GM12878 (cell line): ENCODE results near the gene TBL1XR1. TPM values are rescaled to one million over a fixed set of nuclear protein-coding genes. Genes with fewer than 3 reads are reported as not detected.
A peak's percentile ranks its signal among the peaks of the same experiment; 100 is the strongest.

Source experiments
- ATAC-seq: fragments of 200-7000 bp; cut with Tn5 transposase; 3 replicates; pipeline ENCODE4 v1.9.1; 2020; ENCODE audit warnings: mild to moderate bottlenecking, moderate library complexity
- BruUV-seq: library from RNA; stranded (reverse); fragments of 400-500 nt; replicated peaks from 2 replicates; lab custom pipeline; 2021; lab: Mats Ljungman, UMichigan
- CTCF ChIA-PET: fragments of 300-600 bp; sonication (Branson Sonifier 250); formaldehyde crosslinking; extraction: SDS; loops from one replicate; lab custom pipeline; 2021; ENCODE audit warnings: inconsistent platforms; lab: Yijun Ruan, JAX
- POLR2A ChIA-PET: fragments of 350-600 bp; formaldehyde crosslinking; extraction: SDS; loops from one replicate; lab custom pipeline; 2021; ENCODE audit warnings: inconsistent platforms; lab: Charles Lee
- RAD21 ChIA-PET: fragments of 300-600 bp; sonication (Branson Sonifier 250); formaldehyde crosslinking; loops from one replicate; lab custom pipeline; 2023; ENCODE audit warnings: antibody characterized with exemption; ENCODE audit not compliant: unreplicated experiment; lab: Charles Lee
- SMC1A ChIA-PET: fragments of 300-600 bp; sonication (Branson Sonifier 250); formaldehyde crosslinking; loops from one replicate; lab custom pipeline; 2023; ENCODE audit not compliant: unreplicated experiment, uncharacterized antibody; lab: Charles Lee
- DNase-seq: peaks from one replicate; pipeline ENCODE4 v3.0.0-alpha.2; 2011; ENCODE audit warnings: low read depth, low spot score
- FAIRE-seq: peaks from 3 replicates; lab custom pipeline; 2011; peaks lifted over from hg19 to GRCh38; lab: Jason Lieb, UNC
- H2AFZ ChIP-seq: 2 replicates; pipeline ENCODE4 v1.6.0; 2011; ENCODE audit warnings: low read depth, low read length, control low read depth; ENCODE audit not compliant: control insufficient read depth
- H3K27ac ChIP-seq: 2 replicates; pipeline ENCODE4 v1.5.1; 2011; ENCODE audit warnings: control low read depth; ENCODE audit not compliant: control insufficient read depth, insufficient read depth
- H3K27me3 ChIP-seq, 2 experiments: replicated peaks in 1 of 2; 2 replicates each; pipeline versions ENCODE4 v1.6.0 to v1.6.1; 2011; ENCODE audit warnings: low read length in 1 of 2; ENCODE audit not compliant: control insufficient read depth in 2 of 2, insufficient read depth in 2 of 2
- H3K36me3 ChIP-seq, 2 experiments: 2 replicates each; pipeline ENCODE4 v1.5.1; 2011; ENCODE audit warnings: low read length in 1 of 2; ENCODE audit not compliant: control insufficient read depth in 2 of 2, insufficient read depth in 2 of 2
- H3K4me1 ChIP-seq: 2 replicates; pipeline ENCODE4 v1.6.1; 2011; ENCODE audit warnings: mild to moderate bottlenecking, low read length, moderate library complexity, mixed read lengths; ENCODE audit not compliant: control insufficient read depth, insufficient read depth
- H3K4me2 ChIP-seq: 2 replicates; pipeline ENCODE4 v1.6.0; 2011; ENCODE audit warnings: control low read depth; ENCODE audit not compliant: control insufficient read depth, insufficient read depth
- H3K4me3 ChIP-seq: fragments of 200-600 bp; sonication (generic); 2 replicates; pipeline ENCODE4 v1.5.1; 2016
- H3K79me2 ChIP-seq: 2 replicates; pipeline ENCODE4 v1.6.0; 2011; ENCODE audit warnings: low read length; ENCODE audit not compliant: control insufficient read depth, insufficient read depth
- H3K9ac ChIP-seq: 2 replicates; pipeline ENCODE4 v1.8.0; 2011; ENCODE audit warnings: low read length, control low read depth, mixed read lengths; ENCODE audit not compliant: control insufficient read depth, insufficient read depth
- H3K9me3 ChIP-seq: replicated peaks from 3 replicates; pipeline ENCODE4 v1.5.1; 2011; ENCODE audit warnings: mild to moderate bottlenecking, low read length; ENCODE audit not compliant: control insufficient read depth, insufficient read depth
- H4K20me1 ChIP-seq: 2 replicates; pipeline ENCODE4 v1.6.0; 2011; ENCODE audit not compliant: control insufficient read depth, insufficient read depth
- CBX5 ChIP-seq: sonication (generic); IDR thresholded peaks from 2 replicates; pipeline ENCODE4 v1.6.1; 2016; ENCODE audit warnings: low read depth, moderate library complexity, mild to moderate bottlenecking, inconsistent platforms
- CREB1 ChIP-seq: IDR thresholded peaks from 2 replicates; pipeline ENCODE4 v1.6.1; 2012; ENCODE audit warnings: low read depth, mild to moderate bottlenecking, inconsistent platforms
- NRF1 ChIP-seq: conservative IDR thresholded peaks from 2 replicates; pipeline ENCODE4 v1.6.1; 2011; ENCODE audit warnings: mild to moderate bottlenecking, low read depth, low read length, improper control_type of control experiment
- RCOR1 ChIP-seq: conservative IDR thresholded peaks from 2 replicates; pipeline ENCODE4 v1.6.1; 2012; ENCODE audit warnings: low read depth, low read length, improper control_type of control experiment
- RUNX3 ChIP-seq: IDR thresholded peaks from 2 replicates; pipeline ENCODE4 v1.6.1; 2012; ENCODE audit warnings: low read length, inconsistent platforms
- SIX5 ChIP-seq: IDR thresholded peaks from 2 replicates; pipeline ENCODE4 v1.6.1; 2011; ENCODE audit warnings: mild to moderate bottlenecking, low read depth, low read length, moderate library complexity; ENCODE audit not compliant: severe bottlenecking
- WGBS: methylation state at CpG from one replicate; pipeline ENCODE4 v1.1.6; 2016; ENCODE audit warnings: low lambda C conversion rate; ENCODE audit not compliant: insufficient replicate concordance, insufficient coverage; ENCODE audit errors: missing lambda C conversion rate; 5-methylcytosine and 5-hydroxymethylcytosine counted together
- in situ Hi-C: fragments of 300-500 bp; cut with MboI; formaldehyde crosslinking; loops from 9 replicates; pipeline ENCODE4 v1.14.3; 2018; ENCODE audit warnings: mixed read lengths
- intact Hi-C: fragments of 100-400 bp; cut with micrococcal nuclease; formaldehyde crosslinking; loops from one replicate; pipeline ENCODE4 v1.14.2; 2022; ENCODE audit not compliant: unreplicated experiment
- polyA plus RNA-seq, 11 experiments: library from polyadenylated mRNA; depleted of rRNA in 4 of 11; unstranded in 6 of 11; stranded (reverse) in 5 of 11; fragments of >200 nt; fragmentation: Nextera tagmentation in 4 of 11; fragmentation: Illumina TruSeq in 1 of 11; extraction: Ambion mirVana in 4 of 11; extraction: Trizol in 1 of 11; gene quantifications; 1 replicate in 1 of 11; 2 replicates in 10 of 11; pipeline versions ENCODE4 v1.2.1 to v1.2.3, GENCODE V29; 2011 to 2016; ENCODE audit warnings: inconsistent platforms in 2 of 11, missing spikeins in 2 of 11, low read depth in 1 of 11
- total RNA-seq, 4 experiments: library from RNA; depleted of rRNA in 3 of 4; stranded (reverse); fragments of >200 nt in 3 of 4; fragmentation: Illumina TruSeq in 1 of 4; extraction: Trizol in 1 of 4; gene quantifications; 2 replicates each; pipeline versions ENCODE4 v1.2.1 to v1.2.3, GENCODE V29; 2013 to 2021
- TF ChIP-seq, protein P1 (sequence below): fragments of 450-650 bp; IDR thresholded peaks from 2 replicates; pipeline ENCODE4 v1.6.1; 2016; ENCODE audit warnings: mild to moderate bottlenecking
- TF ChIP-seq, protein P2 (sequence below): IDR thresholded peaks from 2 replicates; pipeline ENCODE4 v1.6.1; 2012; ENCODE audit warnings: low read length, inconsistent platforms
- TF ChIP-seq, protein P3 (sequence below): fragments of 450-650 bp; IDR thresholded peaks from 2 replicates; pipeline ENCODE4 v1.6.1; 2017; ENCODE audit warnings: mild to moderate bottlenecking, low read depth, inconsistent platforms; ENCODE audit not compliant: poor library complexity, severe bottlenecking

The TBL1XR1 gene
- total and polyA plus RNA-seq, 10 of the 15 experiments (the other 5 are each of a cell fraction or from before 2014, with no cell fraction given): 13.0 to 115 (median 60.4) TPM

DNA sequence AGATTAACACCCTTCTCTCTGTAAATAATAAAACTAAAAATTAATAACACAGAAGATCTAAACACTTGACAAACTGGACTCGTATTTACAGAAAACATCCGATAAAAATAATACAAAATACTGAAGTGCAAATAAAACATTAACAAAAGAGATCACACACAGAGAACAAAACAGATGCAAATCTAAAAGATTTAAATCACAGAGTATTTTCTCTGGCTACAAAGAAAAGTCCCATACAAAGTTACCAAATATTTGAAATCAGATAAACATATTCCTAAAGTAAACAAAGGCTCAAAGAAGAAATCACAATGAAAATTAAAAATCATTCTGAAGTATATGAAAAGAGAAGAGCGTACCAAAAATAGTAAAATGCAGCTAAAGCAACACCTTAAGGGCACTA is 42.5 kb downstream of the TBL1XR1 start (continued):
- TF ChIP-seq, protein P1, sequence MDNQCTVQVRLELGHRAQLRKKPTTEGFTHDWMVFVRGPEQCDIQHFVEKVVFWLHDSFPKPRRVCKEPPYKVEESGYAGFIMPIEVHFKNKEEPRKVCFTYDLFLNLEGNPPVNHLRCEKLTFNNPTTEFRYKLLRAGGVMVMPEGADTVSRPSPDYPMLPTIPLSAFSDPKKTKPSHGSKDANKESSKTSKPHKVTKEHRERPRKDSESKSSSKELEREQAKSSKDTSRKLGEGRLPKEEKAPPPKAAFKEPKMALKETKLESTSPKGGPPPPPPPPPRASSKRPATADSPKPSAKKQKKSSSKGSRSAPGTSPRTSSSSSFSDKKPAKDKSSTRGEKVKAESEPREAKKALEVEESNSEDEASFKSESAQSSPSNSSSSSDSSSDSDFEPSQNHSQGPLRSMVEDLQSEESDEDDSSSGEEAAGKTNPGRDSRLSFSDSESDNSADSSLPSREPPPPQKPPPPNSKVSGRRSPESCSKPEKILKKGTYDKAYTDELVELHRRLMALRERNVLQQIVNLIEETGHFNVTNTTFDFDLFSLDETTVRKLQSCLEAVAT: no peak
- no peak for TF ChIP-seq SIX5
- no peak for TF ChIP-seq CBX5
- TF ChIP-seq CREB1: no peak

DNA sequence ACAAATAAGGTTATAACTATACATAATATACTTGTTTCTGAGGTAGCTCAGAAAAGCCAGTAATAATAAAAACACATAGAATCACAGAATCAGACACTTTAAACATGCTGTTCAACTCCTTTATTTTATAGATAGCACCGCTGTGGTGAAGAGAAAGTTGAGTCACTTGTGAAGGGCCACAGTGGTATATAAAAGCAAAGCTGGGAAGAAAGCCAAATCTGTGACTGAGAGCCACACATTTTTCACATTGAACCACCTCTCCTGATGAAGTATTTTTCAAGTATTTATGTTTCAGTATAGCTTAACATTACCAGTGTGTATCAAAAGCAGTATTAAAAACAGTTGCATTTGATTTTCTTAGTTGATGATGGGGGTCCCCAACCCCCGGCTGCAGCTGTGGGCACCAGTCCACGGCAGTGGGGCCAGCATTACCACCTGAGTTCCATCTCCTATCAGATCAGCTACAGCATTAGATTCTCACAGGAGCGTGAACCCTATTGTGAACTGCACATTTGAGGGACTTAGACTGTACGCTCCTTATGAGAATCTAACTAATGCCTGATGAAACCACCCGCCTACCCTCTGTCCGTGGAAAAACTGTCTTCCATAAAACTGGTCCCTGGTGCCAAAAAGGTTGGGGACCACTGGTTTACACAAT is 46.2 kb downstream of the TBL1XR1 start:
- intact Hi-C loops: no loop called here
- ChIA-PET SMC1A (interaction anchor here (0.8 to 2.7 kb wide), 12 partner anchors 9 to 70 kb away, joined by 3 to 18 read pairs (median 4); partner anchors contain the start of gene TBL1XR1), POLR2A (interaction anchor here (1.3 to 1.8 kb wide), 2 partner anchors 9 to 40 kb away, joined by 5 to 6 read pairs; no protein-coding TSS in a partner anchor), CTCF (interaction anchor here (0.6 to 1.6 kb wide), 2 partner anchors 40 to 100 kb away, joined by 5 read pairs; no protein-coding TSS in a partner anchor), RAD21 (interaction anchor here (1.0 to 2.3 kb wide), 4 partner anchors 10 to 1925 kb away, joined by 3 to 9 read pairs (median 4); no protein-coding TSS in a partner anchor)
- H2AFZ ChIP-seq: no peak overlapping the region
- no peak overlapping the region for H3K9ac ChIP-seq
- 48% methylated on average over 7 of the region's 7 CpGs for WGBS
- ATAC-seq (peak; percentile 86), DNase-seq (peak; percentile 48), FAIRE-seq (peak; percentile 86)
- H3K79me2 ChIP-seq: peaks cover 85% of the 10 kb centered on the region
- H3K27me3 ChIP-seq: no peaks in the 10 kb centered on the region
- no TSS peak for BruUV-seq
- peak overlapping the region; percentile 4; the same call in 1 of the 2 replicates for H3K4me3 ChIP-seq
- H4K20me1 ChIP-seq: 0 out of 2 replicates have a peak, but pooled peaks cover 5% of the 10 kb centered on the region
- in situ Hi-C loops: no loop called here
- peaks cover 14% of the 10 kb centered on the region for H3K4me1 ChIP-seq
- no peaks in the 10 kb centered on the region; the same call in 1 of the 3 replicates for H3K9me3 ChIP-seq
- TF ChIP-seq NRF1 (no peak), CBX5 (0 out of 2 replicates have a peak, but pooled peaks have one; percentile 48), RUNX3 (peak; percentile 66; the same call in 1 of the 2 replicates), RCOR1 (no peak)
- TF ChIP-seq, protein P2, sequence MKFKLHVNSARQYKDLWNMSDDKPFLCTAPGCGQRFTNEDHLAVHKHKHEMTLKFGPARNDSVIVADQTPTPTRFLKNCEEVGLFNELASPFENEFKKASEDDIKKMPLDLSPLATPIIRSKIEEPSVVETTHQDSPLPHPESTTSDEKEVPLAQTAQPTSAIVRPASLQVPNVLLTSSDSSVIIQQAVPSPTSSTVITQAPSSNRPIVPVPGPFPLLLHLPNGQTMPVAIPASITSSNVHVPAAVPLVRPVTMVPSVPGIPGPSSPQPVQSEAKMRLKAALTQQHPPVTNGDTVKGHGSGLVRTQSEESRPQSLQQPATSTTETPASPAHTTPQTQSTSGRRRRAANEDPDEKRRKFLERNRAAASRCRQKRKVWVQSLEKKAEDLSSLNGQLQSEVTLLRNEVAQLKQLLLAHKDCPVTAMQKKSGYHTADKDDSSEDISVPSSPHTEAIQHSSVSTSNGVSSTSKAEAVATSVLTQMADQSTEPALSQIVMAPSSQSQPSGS: 0 out of 2 replicates have a peak, but pooled peaks have one; percentile 32
- TF ChIP-seq, protein P3, sequence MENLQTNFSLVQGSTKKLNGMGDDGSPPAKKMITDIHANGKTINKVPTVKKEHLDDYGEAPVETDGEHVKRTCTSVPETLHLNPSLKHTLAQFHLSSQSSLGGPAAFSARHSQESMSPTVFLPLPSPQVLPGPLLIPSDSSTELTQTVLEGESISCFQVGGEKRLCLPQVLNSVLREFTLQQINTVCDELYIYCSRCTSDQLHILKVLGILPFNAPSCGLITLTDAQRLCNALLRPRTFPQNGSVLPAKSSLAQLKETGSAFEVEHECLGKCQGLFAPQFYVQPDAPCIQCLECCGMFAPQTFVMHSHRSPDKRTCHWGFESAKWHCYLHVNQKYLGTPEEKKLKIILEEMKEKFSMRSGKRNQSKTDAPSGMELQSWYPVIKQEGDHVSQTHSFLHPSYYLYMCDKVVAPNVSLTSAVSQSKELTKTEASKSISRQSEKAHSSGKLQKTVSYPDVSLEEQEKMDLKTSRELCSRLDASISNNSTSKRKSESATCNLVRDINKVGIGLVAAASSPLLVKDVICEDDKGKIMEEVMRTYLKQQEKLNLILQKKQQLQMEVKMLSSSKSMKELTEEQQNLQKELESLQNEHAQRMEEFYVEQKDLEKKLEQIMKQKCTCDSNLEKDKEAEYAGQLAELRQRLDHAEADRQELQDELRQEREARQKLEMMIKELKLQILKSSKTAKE: peak; percentile 42
- peak overlapping the region; percentile 56 for H3K4me2 ChIP-seq
- H3K36me3 ChIP-seq: no peaks in the 10 kb centered on the region
- H3K27ac ChIP-seq: peak overlapping the region; percentile 6; the same call in 1 of the 2 replicates
